GM10248 (cell line): Measurements from ENCODE around the gene MRPL19.

Experiments used
- CTCF ChIA-PET: fragments of 300-600 bp; sonication (Branson Sonifier 250); formaldehyde crosslinking; extraction: SDS; loops from one replicate; lab custom pipeline; 2021; ENCODE audit warnings: antibody characterized with exemption; lab: Yijun Ruan, JAX
- POLR2A ChIA-PET: fragments of 350-650 bp; sonication (Branson Sonifier 250); formaldehyde crosslinking; extraction: SDS; loops from one replicate; lab custom pipeline; 2020; ENCODE audit warnings: antibody characterized with exemption; lab: Yijun Ruan, JAX
- DNase-seq: peaks from one replicate; pipeline ENCODE4 v3.0.0; 2012; ENCODE audit errors: extremely low spot score
- TF ChIP-seq, protein P1 (sequence below): IDR thresholded peaks from 2 replicates; pipeline ENCODE4 v1.5.1; 2012; ENCODE audit warnings: mild to moderate bottlenecking, low read depth; ENCODE audit errors: extremely low read depth, missing control alignments, control extremely low read depth

Gene MRPL19

DNA sequence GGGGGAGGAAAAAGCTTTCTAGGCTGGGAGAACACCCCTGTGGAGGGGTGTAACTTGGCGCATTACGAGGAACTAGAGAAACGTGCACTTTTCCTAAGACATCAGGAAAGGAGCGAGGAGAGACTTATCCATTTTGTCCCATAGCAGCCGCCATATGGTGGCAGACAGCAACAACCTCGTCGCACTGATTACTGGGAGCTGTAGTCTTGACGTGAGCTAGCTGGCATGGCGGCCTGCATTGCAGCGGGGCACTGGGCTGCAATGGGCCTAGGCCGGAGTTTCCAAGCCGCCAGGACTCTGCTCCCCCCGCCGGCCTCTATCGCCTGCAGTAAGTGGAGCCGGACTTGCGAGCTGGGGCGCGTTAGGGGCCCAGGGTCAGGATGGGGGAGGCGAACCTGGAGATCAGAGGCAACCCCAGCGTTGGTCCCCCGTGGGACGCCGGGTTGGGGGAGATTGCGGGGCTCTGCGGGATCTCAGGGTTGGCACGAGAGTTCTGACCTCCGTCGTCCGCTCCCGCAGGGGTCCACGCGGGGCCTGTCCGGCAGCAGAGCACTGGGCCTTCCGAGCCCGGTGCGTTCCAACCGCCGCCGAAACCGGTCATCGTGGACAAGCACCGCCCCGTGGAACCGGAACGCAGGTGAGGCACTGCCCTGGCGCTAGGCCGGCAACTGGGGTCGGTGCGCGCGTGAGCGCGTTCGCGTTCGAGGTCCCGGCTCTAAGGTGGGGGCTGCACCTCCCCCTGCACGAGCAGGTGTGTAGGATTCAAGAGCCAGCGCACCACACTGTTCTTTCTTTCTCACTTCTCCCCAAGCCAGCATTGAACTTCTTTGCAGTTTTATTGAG, at the start of gene MRPL19:
Gene MRPL19, plus strand, starts transcription at position 201 of the 843 bp plus-strand sequence. Its CDS starts 25 bp downstream, at position 226.
- ChIA-PET POLR2A (no interaction called here), CTCF (interaction anchor here (0.9 to 4.7 kb wide), 9 partner anchors 9 to 582 kb away, joined by 3 to 23 read pairs (median 5); partner anchors contain the start of gene GCFC2)
- TF ChIP-seq, protein P1, sequence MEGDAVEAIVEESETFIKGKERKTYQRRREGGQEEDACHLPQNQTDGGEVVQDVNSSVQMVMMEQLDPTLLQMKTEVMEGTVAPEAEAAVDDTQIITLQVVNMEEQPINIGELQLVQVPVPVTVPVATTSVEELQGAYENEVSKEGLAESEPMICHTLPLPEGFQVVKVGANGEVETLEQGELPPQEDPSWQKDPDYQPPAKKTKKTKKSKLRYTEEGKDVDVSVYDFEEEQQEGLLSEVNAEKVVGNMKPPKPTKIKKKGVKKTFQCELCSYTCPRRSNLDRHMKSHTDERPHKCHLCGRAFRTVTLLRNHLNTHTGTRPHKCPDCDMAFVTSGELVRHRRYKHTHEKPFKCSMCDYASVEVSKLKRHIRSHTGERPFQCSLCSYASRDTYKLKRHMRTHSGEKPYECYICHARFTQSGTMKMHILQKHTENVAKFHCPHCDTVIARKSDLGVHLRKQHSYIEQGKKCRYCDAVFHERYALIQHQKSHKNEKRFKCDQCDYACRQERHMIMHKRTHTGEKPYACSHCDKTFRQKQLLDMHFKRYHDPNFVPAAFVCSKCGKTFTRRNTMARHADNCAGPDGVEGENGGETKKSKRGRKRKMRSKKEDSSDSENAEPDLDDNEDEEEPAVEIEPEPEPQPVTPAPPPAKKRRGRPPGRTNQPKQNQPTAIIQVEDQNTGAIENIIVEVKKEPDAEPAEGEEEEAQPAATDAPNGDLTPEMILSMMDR = no peak
- DNase-seq = peak; percentile 92

DNA sequence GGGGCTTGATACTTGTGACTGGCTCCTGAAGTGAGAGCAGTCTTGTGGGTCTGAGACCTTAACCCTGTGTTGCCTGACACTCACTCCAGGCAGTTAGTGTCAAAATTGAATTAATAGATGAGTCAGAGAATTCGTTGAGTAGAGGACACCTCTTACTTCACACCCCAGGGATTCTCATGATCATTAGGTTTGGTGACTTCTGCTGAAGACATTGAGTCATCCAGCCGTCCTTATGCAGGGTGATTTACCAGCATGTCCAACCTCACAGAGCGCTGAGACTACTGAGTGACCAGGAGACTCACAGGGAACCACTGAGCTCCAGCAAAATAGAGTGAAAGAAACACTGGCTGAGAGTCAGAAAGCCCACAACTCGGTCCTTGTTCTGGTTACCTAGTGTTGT, 49.8 kb upstream of the MRPL19 start:
- TF ChIP-seq, protein P1 = no peak
- CTCF ChIA-PET = interaction anchor here (0.6 to 3.0 kb wide), 8 partner anchors 9 to 678 kb away, joined by 3 to 22 read pairs (median 3); no protein-coding TSS in a partner anchor
- POLR2A ChIA-PET = no interaction called here
- DNase-seq = no peak

DNA sequence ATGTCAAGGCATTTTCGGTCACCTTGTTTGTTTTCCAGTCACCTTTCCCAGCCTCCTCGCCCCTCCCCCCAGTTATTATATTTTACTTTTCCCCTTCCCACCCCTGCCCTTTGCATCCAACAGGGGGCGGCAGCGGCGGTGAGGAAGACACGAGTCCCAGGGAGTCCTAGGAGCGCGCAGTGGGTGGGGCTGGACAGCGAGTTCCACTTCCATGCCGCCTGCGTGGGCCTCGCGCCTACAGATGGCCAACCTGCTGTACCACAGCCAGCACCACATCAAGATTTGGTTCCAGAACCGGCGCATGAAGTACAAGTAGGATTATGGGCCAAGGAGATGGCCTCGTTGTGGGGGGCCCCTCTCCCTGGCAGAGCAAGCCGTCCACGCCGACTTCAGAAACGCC, 48.6 kb upstream of the MRPL19 start:
- TF ChIP-seq, protein P1 = no peak
- CTCF ChIA-PET = interaction anchor here (3.0 to 3.1 kb wide), 2 partner anchors 11 kb away, joined by 17 to 22 read pairs; no protein-coding TSS in a partner anchor
- POLR2A ChIA-PET = no interaction called here
- no peak for DNase-seq

DNA sequence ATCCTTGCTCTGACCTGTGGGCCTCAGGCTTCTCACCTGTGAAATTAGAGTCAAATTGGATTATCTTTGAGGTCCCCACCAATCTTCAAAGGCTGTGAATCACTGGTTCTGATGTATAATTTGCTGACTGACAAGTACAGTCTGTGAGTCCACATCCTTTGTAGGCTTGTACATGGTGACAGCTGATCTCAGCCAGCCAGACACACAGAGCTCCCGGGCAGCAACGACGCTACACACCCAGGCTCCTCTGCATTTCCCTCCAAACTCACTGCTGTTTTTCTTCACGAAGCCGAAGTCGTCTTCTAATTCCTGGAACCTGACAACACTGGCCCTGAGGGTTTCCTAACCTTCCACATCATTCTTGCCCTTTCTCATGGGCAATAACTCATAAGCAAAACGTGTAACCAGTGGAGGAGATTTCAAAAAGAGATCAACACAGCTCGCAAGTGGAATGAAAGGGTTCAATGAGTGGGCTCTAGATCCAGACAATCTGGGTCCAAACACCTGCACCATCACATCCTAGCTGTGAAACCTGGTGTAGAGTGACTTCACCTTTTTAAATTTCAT, 47.9 kb upstream of the MRPL19 start:
- ChIA-PET POLR2A (no interaction called here), CTCF (interaction anchor here (3.1 kb wide), 1 partner anchor 10 kb away, joined by 17 read pairs; no protein-coding TSS in a partner anchor)
- no peak for DNase-seq
- TF ChIP-seq, protein P1 = no peak

DNA sequence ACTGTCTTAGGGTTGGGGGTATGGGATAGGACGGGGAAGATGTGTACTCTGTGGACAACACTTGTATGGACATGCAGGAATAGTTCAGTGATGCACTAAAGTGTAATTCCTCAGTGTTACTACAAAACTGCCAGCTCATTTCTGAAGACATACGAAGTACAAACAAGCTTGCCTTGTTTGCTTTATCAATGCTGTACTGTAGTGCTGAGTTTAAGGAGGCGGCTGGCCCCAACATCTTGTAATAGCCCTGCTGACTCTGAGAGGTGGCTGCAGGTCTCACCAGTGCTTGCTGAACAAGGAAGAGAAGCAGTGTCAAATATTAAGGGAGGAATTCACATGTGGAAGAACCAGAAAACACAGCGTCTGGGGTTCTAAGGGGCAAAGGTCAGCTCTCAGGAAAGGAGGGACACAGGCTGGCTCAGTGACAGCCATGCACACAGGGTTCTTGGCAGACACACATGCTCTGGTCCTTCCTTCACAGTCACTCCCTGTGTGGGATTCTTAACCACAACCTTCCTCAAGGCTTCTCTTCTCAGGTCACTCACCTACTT, 46.0 kb upstream of the MRPL19 start:
- DNase-seq = no peak
- ChIA-PET POLR2A (no interaction called here), CTCF (interaction anchor here (1.0 to 3.1 kb wide), 3 partner anchors 8 to 37 kb away, joined by 3 to 17 read pairs (median 3); no protein-coding TSS in a partner anchor)
- TF ChIP-seq, protein P1 = no peak

DNA sequence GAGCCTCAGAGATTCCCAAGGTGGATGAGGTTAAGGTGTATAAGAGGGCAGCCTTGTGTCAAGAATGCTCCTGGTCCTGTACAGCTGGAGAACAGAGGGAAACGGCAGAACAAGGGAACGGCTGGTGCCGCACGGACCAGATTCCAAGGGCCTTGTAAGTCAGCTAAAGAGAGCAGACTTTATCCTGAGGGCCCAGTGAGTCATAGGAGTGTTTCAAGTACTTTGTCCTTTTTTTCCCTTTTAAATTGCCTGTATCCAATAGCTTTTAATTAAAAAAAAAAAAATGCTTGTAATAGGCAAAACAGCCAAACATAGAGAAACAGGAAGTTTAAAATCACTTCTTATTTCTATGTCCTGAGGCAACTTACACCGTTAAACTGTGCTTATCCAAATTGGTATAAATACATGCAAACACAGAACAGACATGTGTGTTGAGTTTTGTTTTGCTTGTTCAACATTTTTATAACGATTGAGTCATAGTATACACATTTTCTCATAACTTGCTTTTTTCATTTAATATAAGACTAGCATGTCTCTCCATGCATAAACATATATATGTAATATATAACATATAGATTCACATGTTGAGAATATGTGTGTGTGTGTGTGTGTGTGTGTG, 43.8 kb upstream of the MRPL19 start:
- ChIA-PET POLR2A (no interaction called here), CTCF (interaction anchor here (1.0 kb wide), 1 partner anchor 11 kb away, joined by 4 read pairs; no protein-coding TSS in a partner anchor)
- no peak for DNase-seq
- TF ChIP-seq, protein P1 = no peak
